IMR-90 (cell line): ENCODE measurements around the gene AIRE. TPM values are rescaled to one million over a fixed set of nuclear protein-coding genes. Genes with fewer than 3 reads are reported as not detected.

Experiments
- ATAC-seq: fragments of 200-7000 bp; cut with Tn5 transposase; 2 replicates; pipeline ENCODE4 v1.9.1; 2020; ENCODE audit warnings: low read depth, mild to moderate bottlenecking, moderate library complexity
- BruUV-seq: library from RNA; stranded (reverse); fragments of 400-500 nt; replicated peaks from 2 replicates; lab custom pipeline; 2021; lab: Mats Ljungman, UMichigan
- CTCF ChIA-PET: fragments of 300-600 bp; formaldehyde crosslinking; extraction: SDS; loops from one replicate; lab custom pipeline; 2021; ENCODE audit warnings: antibody characterized with exemption; lab: Yijun Ruan, JAX
- POLR2A ChIA-PET: fragments of 300-600 bp; sonication (Branson Sonifier 250); formaldehyde crosslinking; loops from one replicate; lab custom pipeline; 2022; ENCODE audit warnings: antibody characterized with exemption; ENCODE audit not compliant: unreplicated experiment; lab: Charles Lee
- DNase-seq: peaks from one replicate; pipeline ENCODE4 v3.0.0; 2013
- H2AFZ ChIP-seq: replicated peaks from 2 replicates; pipeline ENCODE3; 2013; ENCODE audit warnings: low read length, mild to moderate bottlenecking; ENCODE audit not compliant: poor library complexity
- H2AK5ac ChIP-seq: 2 replicates; pipeline ENCODE4 v1.6.1; 2013; ENCODE audit warnings: low read depth, low read length, inconsistent platforms
- H2AK9ac ChIP-seq: replicated peaks from 2 replicates; pipeline ENCODE3; 2013; ENCODE audit warnings: mild to moderate bottlenecking, low read depth, low read length, moderate library complexity; ENCODE audit not compliant: poor library complexity
- H2BK120ac ChIP-seq: 2 replicates; pipeline ENCODE4 v1.6.1; 2013; ENCODE audit warnings: low read depth, low read length, inconsistent platforms
- H2BK15ac ChIP-seq: 3 replicates; pipeline ENCODE4 v1.6.1; 2013; ENCODE audit warnings: low read depth, low read length, inconsistent platforms
- H2BK20ac ChIP-seq: 2 replicates; pipeline ENCODE4 v1.6.1; 2013; ENCODE audit warnings: low read depth, mild to moderate bottlenecking, inconsistent platforms, low read length, moderate library complexity
- H2BK5ac ChIP-seq: 2 replicates; pipeline ENCODE4 v1.6.1; 2013; ENCODE audit warnings: mild to moderate bottlenecking, low read depth, low read length, inconsistent platforms; ENCODE audit not compliant: poor library complexity, severe bottlenecking
- H3K14ac ChIP-seq: replicated peaks from 2 replicates; pipeline ENCODE4 v1.6.1; 2013; ENCODE audit warnings: low read depth, low read length, inconsistent platforms
- H3K18ac ChIP-seq: 2 replicates; pipeline ENCODE4 v1.6.1; 2013; ENCODE audit warnings: low read depth, low read length, control low read depth
- H3K23ac ChIP-seq: 2 replicates; pipeline ENCODE4 v1.6.1; 2013; ENCODE audit warnings: low read depth, low read length, inconsistent platforms
- H3K27ac ChIP-seq: 2 replicates; pipeline ENCODE4 v1.5.1; 2013; ENCODE audit warnings: mild to moderate bottlenecking, control low read depth, low read length; ENCODE audit not compliant: insufficient read depth
- H3K27me3 ChIP-seq: 2 replicates; pipeline ENCODE4 v1.6.1; 2013; ENCODE audit warnings: low read length; ENCODE audit not compliant: control insufficient read depth, insufficient read depth
- H3K36me3 ChIP-seq: 2 replicates; pipeline ENCODE4 v1.6.1; 2013; ENCODE audit warnings: low read length, mixed read lengths; ENCODE audit not compliant: control insufficient read depth, insufficient read depth
- H3K4ac ChIP-seq: 2 replicates; pipeline ENCODE4 v1.6.1; 2013; ENCODE audit warnings: low read depth, low read length, inconsistent platforms
- H3K4me1 ChIP-seq: 2 replicates; pipeline ENCODE4 v1.6.1; 2013; ENCODE audit warnings: low read length, mixed read lengths; ENCODE audit not compliant: control insufficient read depth, insufficient read depth
- H3K4me2 ChIP-seq: 2 replicates; pipeline ENCODE4 v1.6.1; 2013; ENCODE audit warnings: low read depth, mild to moderate bottlenecking, control low read depth, low read length, moderate library complexity
- H3K4me3 ChIP-seq: 2 replicates; pipeline ENCODE4 v1.5.1; 2013; ENCODE audit warnings: low read depth, mild to moderate bottlenecking, control low read depth, low read length, moderate library complexity; ENCODE audit not compliant: insufficient read depth
- H3K56ac ChIP-seq: 2 replicates; pipeline ENCODE4 v1.6.1; 2013; ENCODE audit warnings: low read length, inconsistent platforms; ENCODE audit not compliant: insufficient read depth; ENCODE audit errors: extremely low read depth
- H3K79me1 ChIP-seq, 2 experiments: 2 replicates each; pipeline ENCODE4 v1.6.1; 2013; ENCODE audit warnings: low read length in 2 of 2, inconsistent platforms in 1 of 2, low read depth in 1 of 2
- H3K9ac ChIP-seq: 2 replicates; pipeline ENCODE4 v1.6.1; 2013; ENCODE audit warnings: low read depth, low read length, control low read depth
- H3K9me1 ChIP-seq: 2 replicates; pipeline ENCODE4 v1.6.1; 2013; ENCODE audit warnings: low read length, inconsistent platforms; ENCODE audit not compliant: insufficient read depth
- H3K9me3 ChIP-seq: 2 replicates; pipeline ENCODE4 v1.6.1; 2013; ENCODE audit warnings: low read length; ENCODE audit not compliant: control insufficient read depth, insufficient read depth
- H4K20me1 ChIP-seq: 2 replicates; pipeline ENCODE4 v1.6.1; 2013; ENCODE audit warnings: low read length, inconsistent platforms; ENCODE audit not compliant: insufficient read depth
- H4K5ac ChIP-seq: 2 replicates; pipeline ENCODE4 v1.6.1; 2013; ENCODE audit warnings: mild to moderate bottlenecking, low read depth, low read length, control low read depth
- H4K8ac ChIP-seq, 2 experiments: 2 replicates each; pipeline ENCODE4 v1.6.1; 2013; ENCODE audit warnings: low read depth in 2 of 2, low read length in 2 of 2, control low read depth in 1 of 2, inconsistent platforms in 1 of 2
- H4K91ac ChIP-seq: 2 replicates; pipeline ENCODE4 v1.6.1; 2013; ENCODE audit warnings: low read depth, low read length, inconsistent platforms; ENCODE audit not compliant: insufficient read depth
- BHLHE40 ChIP-seq: fragments of 150-350 bp; IDR thresholded peaks from 2 replicates; pipeline ENCODE4 v1.6.1; 2016; ENCODE audit warnings: mild to moderate bottlenecking, low read depth, low read length
- NFE2L2 ChIP-seq: fragments of 150-350 bp; IDR thresholded peaks from 2 replicates; pipeline ENCODE4 v1.6.1; 2016; ENCODE audit warnings: low read depth, mild to moderate bottlenecking, low read length
- WGBS, 2 experiments: methylation state at CpG; one replicate each; pipeline versions ENCODE4 v1.1.5 to v1.1.7; 2013; ENCODE audit warnings: missing lambda C conversion rate in 2 of 2; ENCODE audit not compliant: insufficient read length in 1 of 2; ENCODE audit errors: extremely low coverage in 2 of 2; 5-methylcytosine and 5-hydroxymethylcytosine counted together
- dilution Hi-C: fragments of 300-500 bp; cut with HindIII; formaldehyde crosslinking; loops from one replicate; pipeline ENCODE4 v1.14.3; 2018; ENCODE audit warnings: low sequenced_read_pairs; ENCODE audit not compliant: unreplicated experiment
- in situ Hi-C: fragments of 300-500 bp; cut with MboI; formaldehyde crosslinking; loops from 3 replicates; pipeline ENCODE4 v1.14.3; 2019; ENCODE audit warnings: low sequenced_read_pairs, inconsistent platforms, mixed read lengths
- intact Hi-C: fragments of 100-400 bp; cut with micrococcal nuclease; formaldehyde crosslinking; loops from 2 replicates; pipeline ENCODE4 v1.10.0; 2022
- polyA plus RNA-seq, 3 experiments: library from polyadenylated mRNA; depleted of rRNA; stranded (reverse); fragments of >200 nt; gene quantifications; 2 replicates each; pipeline ENCODE4 v1.2.3, GENCODE V29; 2012; ENCODE audit warnings: low replicate concordance in 1 of 3
- total RNA-seq: library from RNA; depleted of rRNA; stranded (reverse); fragments of >200 nt; gene quantifications from 2 replicates; pipeline ENCODE4 v1.2.3, GENCODE V29; 2012

Gene AIRE
- total and polyA plus RNA-seq, 2 of the 4 experiments (the other 2 are of a cell fraction), result 0.05 TPM; not detected in 1

DNA sequence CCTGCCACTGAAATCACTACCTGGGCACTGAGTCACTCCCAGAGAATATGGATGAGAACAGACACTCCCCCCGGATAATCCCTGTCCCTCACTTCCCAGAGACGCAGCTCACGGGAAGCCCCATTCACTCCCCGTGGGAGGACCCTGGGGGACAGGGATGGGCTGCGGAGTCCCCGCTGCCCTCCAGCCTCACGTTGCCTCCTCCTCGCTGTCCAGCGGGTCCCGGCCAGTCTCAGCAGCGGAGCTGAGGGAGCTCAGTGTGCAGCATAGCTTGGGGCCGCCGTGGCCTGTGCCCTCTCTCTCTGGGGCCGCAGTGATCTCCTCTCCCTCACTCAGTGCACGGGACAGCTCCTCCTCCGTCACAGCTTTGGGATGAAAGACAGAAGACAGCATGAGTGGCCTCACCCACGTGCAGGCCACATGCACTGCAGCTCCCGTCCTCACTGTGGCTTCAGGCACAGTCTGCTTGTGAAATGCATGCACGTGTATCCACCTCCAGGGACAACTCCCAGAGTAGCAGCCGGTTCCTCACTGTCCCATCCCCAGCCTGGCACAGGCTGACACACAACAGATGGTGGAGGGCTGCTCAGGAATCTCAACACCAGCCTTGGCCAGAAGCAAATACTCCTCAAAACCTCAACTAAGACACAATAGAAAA lies 46.1 kb downstream of the AIRE start:
- Histone ChIP-seq H2BK120ac (no peak overlapping the region), H3K4ac (no peak overlapping the region), H2BK20ac (no peak overlapping the region), H2BK15ac (no peak overlapping the region), H3K9me3 (no peaks in the 10 kb centered on the region), H3K4me3 (no peak overlapping the region), H4K8ac (no peak overlapping the region), H4K91ac (no peak overlapping the region), H3K14ac (no peak overlapping the region), H2BK5ac (no peak overlapping the region), H2AK9ac (no peak overlapping the region), H3K18ac (no peak overlapping the region), H3K27me3 (no peaks in the 10 kb centered on the region), H3K79me1 (no peaks in the 10 kb centered on the region), H2AK5ac (no peak overlapping the region), H3K56ac (no peak overlapping the region), H3K23ac (no peak overlapping the region), H3K9me1 (no peaks in the 10 kb centered on the region), H3K36me3 (peaks cover 15% of the 10 kb centered on the region; the same call in 1 of the 2 replicates), H3K27ac (no peak overlapping the region), H4K20me1 (peaks cover 11% of the 10 kb centered on the region), H2AFZ (no peak overlapping the region), H4K5ac (no peak overlapping the region), H3K4me2 (no peak overlapping the region), H3K9ac (no peak overlapping the region), H3K4me1 (no peaks in the 10 kb centered on the region)
- in situ Hi-C loops, result no loop called here
- CTCF ChIA-PET, result no interaction called here
- 78% methylated on average over 8 of the region's 20 CpGs; no CpG with 5 or more reads in 1 of the 2 experiments for WGBS, 2 experiments
- POLR2A ChIA-PET, result no interaction called here
- no TSS peak for BruUV-seq
- dilution Hi-C loops, result no loop called here
- intact Hi-C loops, result loop anchor here (10.0 kb wide), 1 partner anchor 153 kb away; no protein-coding TSS in a partner anchor
- no peak for ATAC-seq
- TF ChIP-seq BHLHE40 (peak; percentile 38; the same call in 1 of the 2 replicates), NFE2L2 (no peak)
- peak; percentile 15 for DNase-seq
